ENCODE data around the gene ACOT12.
"Not testable (repeated sequence)": the region's sequence is repeated elsewhere in the genome, so short reads cannot be mapped to it uniquely, and the experiment has no call there.

Gene ACOT12

DNA sequence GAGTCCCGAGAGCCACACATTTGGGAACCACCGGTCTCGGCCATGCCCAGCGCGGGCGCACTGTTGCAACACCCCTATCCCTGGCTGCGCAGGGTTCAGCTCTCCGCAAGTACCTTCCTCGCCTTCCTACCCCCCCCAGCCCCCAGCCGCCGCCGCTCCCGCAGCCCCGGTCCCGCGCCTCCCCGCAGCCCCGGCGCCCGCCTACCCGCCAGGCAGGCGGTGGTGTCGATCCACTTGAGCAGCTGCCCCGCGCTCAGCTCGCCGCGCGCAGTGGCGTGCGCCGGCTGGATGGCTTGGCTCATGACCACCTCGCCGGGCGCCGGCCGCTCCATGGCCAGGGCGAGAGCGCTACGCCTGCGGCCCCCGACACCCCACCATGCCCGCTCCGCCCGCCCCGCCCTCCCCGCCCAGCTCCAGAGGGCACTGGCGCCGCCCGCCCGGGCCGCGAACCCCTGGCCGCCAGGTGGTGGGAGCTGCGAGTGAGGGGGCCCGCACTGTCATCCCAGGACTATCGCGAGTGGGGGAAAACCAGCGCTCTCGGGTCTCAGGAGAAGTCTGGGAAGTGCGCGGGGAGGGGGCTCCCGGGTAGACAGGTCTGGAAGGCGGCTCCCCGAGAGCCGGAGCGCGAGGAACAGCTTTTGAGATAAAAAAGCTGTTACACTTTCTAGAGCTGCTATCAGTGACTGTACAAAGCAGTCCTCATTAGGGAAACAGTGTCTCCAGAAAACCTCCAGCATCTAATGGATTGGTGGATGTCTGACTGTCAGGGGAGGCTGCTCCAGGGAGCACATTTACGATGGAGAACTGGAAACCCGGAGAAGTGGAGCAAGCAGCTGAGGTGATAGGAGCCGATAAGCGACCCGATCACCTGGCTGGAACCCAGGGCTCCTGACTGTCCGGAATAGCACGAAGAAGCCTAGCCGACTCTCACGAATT lies at the start of gene ACOT12:
TSS of gene ACOT12 (minus strand) at position 352 of the 936 bp plus-strand sequence. CDS start at position 332, 20 bp downstream.
- DNase-seq = peak in 15 of 42 donors; percentile 2 to 54 (median 21)
- intact Hi-C loops (cut with DNase I) = no loop called here

DNA sequence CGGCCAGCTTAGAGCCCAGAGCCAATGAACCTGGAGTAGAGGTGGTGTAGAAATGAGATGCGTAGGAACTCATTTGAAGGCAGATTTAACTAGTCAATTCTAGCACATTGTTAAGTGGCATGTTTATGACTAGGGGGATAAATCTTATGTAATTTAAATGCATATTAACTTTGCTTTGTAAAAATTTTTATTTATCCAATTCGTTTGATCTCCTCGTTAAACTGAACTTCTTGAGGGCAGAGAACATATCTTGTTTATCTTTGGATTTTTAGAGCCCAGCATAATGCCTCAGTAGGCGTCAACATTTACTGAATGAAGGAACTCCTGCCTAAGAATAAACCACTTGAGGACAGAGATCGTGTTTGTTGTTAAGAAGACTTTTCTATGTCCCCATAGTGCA lies 41.1 kb upstream of the ACOT12 start:
- intact Hi-C loops (cut with DNase I) = no loop called here
- no peak for DNase-seq

DNA sequence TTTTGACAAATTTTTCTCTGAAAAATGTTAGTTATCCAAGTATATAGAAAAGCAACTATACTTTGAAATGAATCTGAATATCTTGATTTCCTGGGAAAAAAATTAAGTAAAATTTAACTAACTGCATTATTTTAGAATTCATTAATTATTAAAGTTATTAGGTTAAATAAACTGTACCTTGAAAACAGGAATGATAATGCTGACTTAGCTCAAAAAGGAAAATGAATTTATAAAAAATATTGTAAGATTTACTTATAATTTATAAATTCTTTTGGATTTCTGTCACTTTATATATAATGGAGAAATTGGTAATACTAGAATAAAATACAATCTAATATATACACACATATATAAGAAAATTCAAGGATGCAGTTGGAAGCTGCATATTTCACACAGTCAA lies 36.1 kb upstream of the ACOT12 start:
- no peak for DNase-seq
- intact Hi-C loops (cut with DNase I) = loop anchor here (5.0 to 10.0 kb wide), 3 partner anchors 77 to 425 kb away; partner anchors contain the start of gene SSBP2

DNA sequence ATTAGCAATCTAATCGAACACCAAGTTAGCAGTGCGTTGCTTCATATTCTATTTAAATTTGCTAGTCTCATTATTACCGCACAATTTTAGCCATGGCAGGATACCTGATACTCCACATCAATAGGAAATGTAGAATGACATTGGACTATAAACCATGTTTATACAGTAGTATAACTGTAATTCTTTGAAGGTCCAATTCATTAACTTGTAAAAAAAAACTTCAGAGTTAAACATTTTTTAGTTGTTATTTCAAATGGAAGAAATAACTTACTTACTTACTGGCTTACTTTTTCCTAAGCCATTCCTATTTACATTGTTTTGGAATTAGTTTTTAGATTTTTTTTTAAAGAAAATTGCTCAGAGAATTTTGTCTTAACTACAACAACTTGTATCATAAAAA lies 35.4 kb upstream of the ACOT12 start:
- DNase-seq = no peak
- intact Hi-C loops (cut with DNase I) = loop anchor here (5.0 to 10.0 kb wide), 3 partner anchors 78 to 425 kb away; partner anchors contain the start of gene SSBP2

- DNase-seq = no peak
- intact Hi-C loops (cut with DNase I) = loop anchor here (5.0 to 10.0 kb wide), 3 partner anchors 78 to 426 kb away; partner anchors contain the start of gene SSBP2
Measured at GRCh38 chr5:81428861-81429260, 34.9 kb upstream of the ACOT12 start.

DNA sequence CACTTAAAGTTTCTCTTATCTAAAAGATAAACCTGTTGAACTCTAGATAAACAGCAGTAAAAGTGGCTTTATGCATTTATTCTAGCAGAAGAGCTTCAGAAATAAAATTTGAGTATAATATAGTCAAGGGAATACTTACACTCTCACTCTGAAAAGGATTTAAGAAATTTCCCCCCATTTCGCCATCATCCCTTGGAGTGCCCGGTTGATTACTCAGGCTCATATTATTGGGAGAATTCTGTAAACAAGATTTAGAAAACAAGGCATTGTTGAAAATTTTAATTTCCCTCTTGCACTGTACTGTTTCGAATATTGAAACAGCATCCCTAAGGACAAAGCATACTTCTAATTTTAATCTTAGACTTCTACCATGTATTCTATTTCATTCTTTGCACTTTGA lies 34.5 kb upstream of the ACOT12 start:
- intact Hi-C loops (cut with DNase I) = loop anchor here (5.0 to 10.0 kb wide), 3 partner anchors 79 to 426 kb away; partner anchors contain the start of gene SSBP2
- DNase-seq = no peak

- no peak for DNase-seq
- intact Hi-C loops (cut with DNase I) = loop anchor here (5.0 to 10.0 kb wide), 3 partner anchors 80 to 427 kb away; partner anchors contain the start of gene SSBP2
Measured at GRCh38 chr5:81427566-81427965, 33.6 kb upstream of the ACOT12 start.

- DNase-seq = peak in 4 of 42 donors; percentile 6 to 12 (median 8)
- intact Hi-C loops (cut with DNase I) = loop anchor here (5.0 to 10.0 kb wide), 3 partner anchors 81 to 428 kb away; partner anchors contain the start of gene SSBP2
Measured at GRCh38 chr5:81426359-81427030, 32.6 kb upstream of the ACOT12 start.

DNA sequence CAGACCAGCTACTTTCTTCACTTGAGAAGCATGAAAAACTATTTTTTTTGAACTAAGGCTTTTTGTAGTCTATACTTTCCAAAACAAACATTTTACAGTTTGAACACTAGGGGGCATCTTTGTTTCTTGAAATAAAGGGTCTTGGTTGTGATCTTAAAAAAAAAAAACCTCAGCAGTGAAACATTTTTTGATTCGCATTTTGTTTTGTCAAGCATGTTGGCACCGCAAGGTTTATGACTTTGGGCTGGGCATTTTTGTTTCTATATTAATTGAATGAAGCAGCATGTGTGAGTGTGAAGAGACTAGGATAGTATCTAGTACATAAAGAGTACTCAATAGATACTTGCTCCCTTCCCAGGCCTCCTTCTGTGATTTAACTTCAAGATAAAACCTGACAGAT lies 31.6 kb upstream of the ACOT12 start:
- intact Hi-C loops (cut with DNase I) = loop anchor here (5.0 to 10.0 kb wide), 3 partner anchors 82 to 429 kb away; partner anchors contain the start of gene SSBP2
- DNase-seq = peak in 1 of 42 donors; percentile 13

GRCh38 chr5:81424728-81425127 lies 30.8 kb upstream of the ACOT12 start:
- intact Hi-C loops (cut with DNase I) = loop anchor here (5.0 to 10.0 kb wide), 3 partner anchors 83 to 430 kb away; partner anchors contain the start of gene SSBP2
- no peak for DNase-seq

DNA sequence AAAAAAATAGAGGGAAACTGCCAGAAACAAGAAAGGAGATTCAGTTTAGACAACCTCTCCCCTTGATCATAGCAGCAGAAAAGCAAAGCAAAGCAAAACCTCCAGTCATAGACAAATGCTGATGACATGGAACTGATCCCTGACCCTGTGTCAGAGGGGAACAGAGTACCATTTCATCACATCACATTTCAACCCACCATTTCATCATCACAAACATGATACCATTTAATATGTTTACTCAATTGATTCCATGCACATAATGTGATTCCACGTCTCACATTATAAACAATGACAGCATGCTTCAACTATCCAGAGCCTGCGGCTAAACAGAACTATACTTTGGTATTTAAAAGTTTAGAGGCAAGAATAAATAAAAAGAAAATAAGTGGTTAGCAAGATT lies 28.7 kb upstream of the ACOT12 start:
- intact Hi-C loops (cut with DNase I) = loop anchor here (10.0 kb wide), 2 partner anchors 332 to 432 kb away; partner anchors contain the start of gene SSBP2
- no peak for DNase-seq

DNA sequence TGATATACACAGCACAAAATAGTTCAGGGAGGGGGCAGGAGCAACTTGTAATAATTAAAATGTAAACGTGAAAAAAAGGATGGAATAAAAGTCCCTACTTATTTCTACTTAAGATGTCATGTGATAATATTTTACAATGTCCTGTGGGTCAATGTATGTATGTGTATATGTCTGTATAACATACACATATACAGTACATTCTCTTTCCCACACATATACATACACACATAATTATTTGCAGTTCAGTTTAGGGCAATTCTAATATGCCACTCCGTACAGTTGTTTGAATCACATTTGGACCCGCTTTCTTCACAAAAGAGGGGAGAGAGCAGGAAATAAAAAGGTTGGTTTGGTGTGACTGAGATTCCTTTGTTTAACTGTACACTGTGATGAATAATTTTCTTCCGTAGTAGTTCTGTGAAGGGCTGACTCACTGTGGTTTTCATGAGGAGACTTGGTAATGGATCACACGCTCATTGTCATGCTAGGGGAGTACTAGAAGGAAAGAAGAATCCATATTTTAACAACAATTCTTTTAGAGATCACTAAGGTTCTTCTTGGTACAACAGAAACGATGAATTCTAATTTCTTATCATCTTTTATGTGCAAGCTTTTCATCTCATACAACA lies 26.2 kb upstream of the ACOT12 start:
- DNase-seq = peak in 7 of 42 donors; percentile 21 to 70 (median 45)
- intact Hi-C loops (cut with DNase I) = loop anchor here (10.0 kb wide), 2 partner anchors 335 to 435 kb away; partner anchors contain the start of gene SSBP2

DNA sequence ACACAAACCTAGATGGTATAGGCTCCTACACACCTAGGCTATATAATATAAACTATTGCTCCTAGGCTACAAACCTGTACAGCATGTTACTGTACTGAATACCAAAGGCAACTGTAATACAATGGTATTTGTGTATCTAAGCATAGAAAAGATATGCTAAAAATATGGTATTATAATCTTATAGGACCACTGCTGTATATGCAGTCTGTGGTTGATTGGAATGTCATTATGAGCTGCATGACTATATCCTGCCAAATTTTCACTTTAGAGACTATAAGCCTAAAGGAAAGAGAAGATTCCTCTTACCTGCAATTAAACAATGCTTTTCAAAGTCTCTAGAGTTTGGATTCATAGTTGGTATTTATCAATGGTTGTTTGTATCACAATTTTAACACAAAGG lies 24.7 kb upstream of the ACOT12 start:
- no peak for DNase-seq
- intact Hi-C loops (cut with DNase I) = no loop called here

DNA sequence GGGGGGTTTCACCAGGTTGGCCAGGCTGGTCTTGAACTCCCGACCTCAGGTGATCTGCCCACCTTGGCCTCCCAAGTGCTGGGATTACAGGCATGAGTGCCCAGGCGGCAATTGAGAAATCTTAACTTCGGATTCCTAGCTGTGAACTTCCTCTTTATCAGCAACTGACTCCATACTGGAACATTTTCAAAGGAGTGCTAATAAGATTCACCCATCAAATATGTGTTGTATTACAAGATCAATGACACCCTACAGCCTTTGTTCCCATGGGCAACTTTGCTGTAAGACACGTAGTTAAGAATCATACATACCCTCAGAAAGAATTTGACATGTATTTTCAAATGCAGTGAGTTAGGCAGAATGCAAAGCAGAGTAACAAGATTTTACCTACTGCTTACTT lies 23.1 kb upstream of the ACOT12 start:
- intact Hi-C loops (cut with DNase I) = no loop called here
- DNase-seq = no peak

DNA sequence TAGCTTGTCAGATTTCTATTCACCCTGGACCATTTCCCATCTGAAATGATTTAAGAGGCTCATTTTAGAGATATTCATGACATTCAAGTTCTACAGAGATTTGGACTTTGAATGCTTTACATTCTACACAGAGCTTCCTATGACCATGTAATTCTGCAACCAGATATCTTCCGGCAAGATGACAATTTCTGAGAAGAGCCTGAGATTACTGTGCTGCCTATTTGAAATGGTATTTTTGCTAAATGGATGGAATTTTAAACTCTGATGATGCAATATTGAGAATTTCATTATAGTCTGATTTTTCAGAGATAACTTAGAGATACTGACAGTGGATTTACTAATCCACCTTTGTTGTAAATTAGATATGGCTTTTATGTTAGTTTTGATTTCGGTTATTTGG lies 16.0 kb upstream of the ACOT12 start:
- intact Hi-C loops (cut with DNase I) = no loop called here
- no peak for DNase-seq

DNA sequence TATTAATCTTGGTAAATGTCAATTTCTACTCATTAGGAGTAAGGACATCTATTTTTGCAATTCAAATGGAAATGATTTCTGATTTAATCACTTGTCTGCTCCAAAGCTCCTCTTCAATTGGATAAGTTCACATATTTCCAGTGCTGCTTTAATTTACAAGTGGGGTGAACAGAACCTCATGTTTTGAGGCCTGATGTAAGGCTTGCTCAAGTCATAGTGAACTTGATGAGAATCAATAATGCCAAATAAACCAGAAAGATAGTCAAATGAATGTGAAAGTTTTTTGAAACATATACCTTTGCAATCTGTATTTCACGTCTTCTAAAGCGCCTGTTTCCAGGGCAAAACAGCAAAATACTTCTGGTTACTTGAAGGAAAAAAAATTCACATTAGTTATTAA lies 15.4 kb upstream of the ACOT12 start:
- intact Hi-C loops (cut with DNase I) = no loop called here
- no peak for DNase-seq

GRCh38 chr5:81408496-81408895 lies 14.6 kb upstream of the ACOT12 start:
- intact Hi-C loops (cut with DNase I) = no loop called here
- DNase-seq = no peak

GRCh38 chr5:81407811-81408210 lies 13.9 kb upstream of the ACOT12 start:
- intact Hi-C loops (cut with DNase I); DNase-seq: not testable (repeated sequence)

All from head of caudate nucleus (tissue), 42 donors.